CD4-positive, alpha-beta T cell treated with Interleukin-4 for 4 hours (primary cell): ENCODE data around the gene NFXL1.
A peak's percentile ranks its signal among the peaks of the same experiment; 100 is the strongest.

Source experiments
- DNase-seq: peaks from one replicate; pipeline ENCODE4 v3.0.0-alpha.2; 2020

NFXL1 gene

DNA sequence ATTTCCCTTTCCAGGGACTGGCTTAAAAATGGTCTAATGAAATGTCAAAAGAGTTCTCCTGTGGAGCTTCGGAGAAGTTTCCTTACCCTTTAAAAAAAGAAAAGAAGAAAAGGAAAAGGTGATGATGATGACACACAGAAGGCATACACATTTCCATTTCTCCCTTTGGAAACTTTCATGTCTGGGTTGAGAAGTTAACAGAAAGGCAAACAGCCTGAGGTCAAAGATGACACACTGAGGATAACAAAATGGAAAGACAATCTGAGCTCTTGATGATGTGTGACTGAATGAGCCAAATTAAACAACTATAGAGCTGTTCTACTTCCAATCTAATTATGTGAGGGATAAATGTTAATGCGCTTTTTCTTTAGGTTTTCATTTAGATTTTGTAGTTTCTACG lies 32.2 kb downstream of the NFXL1 start:
- DNase-seq, result no peak

DNA sequence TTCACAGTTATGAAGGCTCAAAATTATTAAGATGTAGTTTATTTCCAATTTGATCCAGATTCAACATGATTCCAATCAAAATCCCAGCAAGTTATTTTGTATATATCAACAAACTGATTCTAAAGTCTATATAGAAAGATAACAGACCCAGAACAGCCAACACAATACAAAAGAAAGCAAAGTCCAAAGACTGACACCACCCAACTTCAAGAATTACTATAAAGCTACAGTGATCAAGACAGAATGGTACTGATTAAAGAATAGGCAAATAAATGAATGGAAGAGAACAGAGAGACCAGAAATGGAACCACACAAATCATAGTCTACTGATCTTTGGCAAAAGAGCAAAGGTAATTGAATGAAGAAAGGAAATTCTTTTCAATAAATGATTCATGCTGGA lies 34.9 kb downstream of the NFXL1 start:
- DNase-seq, result no peak

DNA sequence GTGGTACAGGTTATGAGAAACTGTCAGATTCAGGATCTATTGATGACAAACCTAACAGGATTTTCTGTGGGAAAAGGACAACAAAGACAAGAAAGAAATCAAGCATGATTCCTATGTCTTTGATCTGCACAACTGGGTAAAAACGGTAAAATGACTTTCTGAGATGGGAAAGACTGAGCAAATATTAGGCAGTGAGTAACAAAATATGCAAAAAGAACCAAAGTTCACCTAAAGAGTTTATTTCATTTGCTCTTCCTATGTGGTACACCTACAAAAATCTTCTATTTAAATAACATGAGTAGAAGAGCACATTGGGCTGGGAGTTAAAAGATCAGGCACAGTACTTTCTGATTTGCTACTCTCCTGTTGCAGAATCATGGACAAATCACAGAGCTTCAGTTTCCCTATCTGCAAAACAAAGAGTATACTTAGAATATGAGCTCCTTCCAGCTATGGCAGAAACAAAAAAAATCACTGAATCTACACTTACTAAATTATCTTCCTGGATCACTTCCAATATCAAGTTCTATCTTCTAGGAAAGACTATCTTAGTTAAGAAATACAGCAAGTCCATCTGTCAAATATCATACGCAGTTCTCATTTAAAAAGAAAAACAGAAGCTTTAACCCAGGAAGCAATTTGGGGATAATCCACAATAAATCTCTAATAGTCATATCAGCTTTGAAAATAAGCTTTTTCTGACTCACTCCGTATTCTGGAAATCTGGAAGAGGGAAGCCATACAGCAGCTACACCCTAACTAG lies 37.4 kb downstream of the NFXL1 start:
- no peak for DNase-seq

DNA sequence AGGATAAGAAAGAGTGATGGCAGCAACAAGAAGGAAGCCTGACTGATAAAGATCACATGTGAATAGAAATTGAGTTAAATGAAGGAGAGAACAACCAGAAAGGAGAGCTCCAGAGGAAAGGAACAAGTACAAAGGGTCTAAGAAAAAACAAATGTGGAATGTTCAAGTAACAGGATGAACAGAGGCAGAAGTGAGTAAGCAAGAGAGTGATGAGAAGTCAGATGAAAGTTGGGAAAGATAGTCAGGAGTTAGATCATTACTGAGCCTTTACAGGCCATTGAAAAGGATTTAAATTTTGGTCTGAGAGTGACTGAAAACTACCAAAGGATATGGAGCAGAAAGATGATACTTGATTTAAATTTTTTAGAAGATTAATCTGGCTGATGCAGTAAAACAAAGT lies 38.1 kb downstream of the NFXL1 start:
- DNase-seq, result no peak

DNA sequence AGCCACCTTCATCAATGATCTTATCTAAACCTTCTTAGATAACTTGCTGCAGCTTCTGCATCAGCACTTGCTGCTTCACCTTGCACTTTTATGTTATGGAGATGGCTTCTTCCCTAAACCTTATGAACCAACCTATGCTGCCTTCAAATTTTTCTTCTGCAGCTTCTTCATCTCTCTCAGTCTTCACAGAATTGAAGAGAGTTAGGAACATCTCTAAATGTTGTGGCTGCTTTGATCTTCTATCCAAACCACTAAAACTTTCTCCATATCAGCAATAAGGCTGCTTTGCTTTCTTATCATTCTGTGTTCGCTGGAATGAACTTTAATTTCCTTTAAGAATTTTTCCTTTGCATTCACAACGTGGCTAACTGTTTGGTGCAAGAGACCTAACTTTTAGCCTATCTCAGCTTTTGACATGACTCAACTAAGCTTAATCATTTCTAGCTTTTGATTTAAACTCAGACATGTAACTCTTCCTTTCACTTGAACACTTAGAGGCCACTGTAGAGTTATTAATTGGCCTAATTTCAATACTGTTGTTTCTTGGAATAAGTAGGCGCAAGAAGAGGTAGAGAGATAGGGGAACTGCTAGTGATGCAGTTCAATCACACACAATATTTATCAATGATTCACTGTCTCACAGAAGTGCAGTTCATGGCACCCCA lies 40.4 kb downstream of the NFXL1 start:
- no peak for DNase-seq

DNA sequence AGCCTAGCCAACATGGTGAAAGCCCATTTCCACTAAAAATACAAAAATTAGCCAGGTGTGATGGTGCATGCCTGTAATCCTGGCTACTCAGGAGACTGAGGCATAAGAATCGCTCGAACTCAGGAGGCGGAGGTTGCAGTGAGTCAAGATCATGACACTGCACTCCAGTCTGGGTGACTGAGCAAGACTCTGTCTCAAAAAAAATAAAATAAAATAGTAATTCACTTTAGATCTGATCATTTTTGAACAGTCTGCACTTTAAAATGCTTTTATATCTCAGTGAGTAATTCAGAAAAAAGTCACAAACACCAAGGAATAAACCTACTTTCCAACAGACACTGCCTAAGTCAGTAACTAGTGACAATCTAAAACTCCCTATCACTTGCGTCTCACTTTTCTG lies 50.9 kb downstream of the NFXL1 start:
- no peak for DNase-seq

DNA sequence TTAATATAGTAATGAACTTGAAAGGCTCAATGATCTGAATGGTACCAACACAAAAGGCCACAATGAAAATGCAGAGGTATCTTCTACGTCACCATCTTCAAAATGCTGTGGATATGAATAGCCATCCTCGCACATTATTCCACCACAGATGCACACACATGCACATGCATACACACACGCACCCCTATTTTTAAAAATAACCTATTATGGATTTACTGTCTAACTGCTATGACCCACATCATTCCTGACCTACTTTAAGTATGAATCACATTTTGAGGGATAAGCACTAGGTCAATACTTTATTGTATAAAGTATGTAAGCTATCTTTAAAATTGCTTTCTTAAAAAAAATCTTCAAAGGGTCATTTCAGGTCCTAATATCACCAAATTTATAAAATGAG lies 52.1 kb downstream of the NFXL1 start:
- no peak for DNase-seq

DNA sequence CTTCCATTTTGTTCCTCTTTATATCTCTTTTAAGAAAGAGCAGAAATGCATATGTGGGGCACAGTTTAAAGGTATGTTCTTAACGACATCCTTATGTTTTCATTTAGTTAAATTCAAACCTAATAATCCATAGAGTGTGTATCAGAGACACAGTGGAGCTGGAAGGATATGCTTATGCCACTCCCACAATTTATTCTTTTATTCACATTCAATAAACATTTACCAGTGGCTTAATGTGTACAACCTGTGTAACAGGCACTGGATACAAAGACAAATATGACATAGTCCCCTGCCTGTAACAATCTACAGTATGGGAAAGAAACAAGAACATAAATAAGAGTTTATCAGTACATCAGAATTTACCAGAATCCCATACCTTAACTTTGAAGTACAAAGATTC lies 54.1 kb downstream of the NFXL1 start:
- no peak for DNase-seq

DNA sequence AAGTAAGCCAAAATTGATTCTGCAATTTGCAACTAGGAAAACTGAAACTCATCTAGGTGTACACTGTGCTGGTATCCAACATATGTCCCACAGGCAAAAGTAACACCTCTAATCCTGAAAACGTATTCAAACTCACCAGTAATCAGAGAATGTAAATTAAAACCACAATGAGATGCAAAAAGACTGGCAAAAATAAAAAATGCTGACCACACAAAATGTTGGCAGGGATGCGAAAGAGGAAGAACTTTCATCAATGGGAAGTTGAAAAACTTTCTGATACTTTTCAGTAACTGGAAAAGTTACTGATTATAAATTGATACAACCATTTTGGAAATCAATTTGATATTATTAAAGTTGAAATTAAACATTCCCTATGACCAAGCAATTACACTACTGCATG lies 56.4 kb downstream of the NFXL1 start:
- DNase-seq, result no peak

DNA sequence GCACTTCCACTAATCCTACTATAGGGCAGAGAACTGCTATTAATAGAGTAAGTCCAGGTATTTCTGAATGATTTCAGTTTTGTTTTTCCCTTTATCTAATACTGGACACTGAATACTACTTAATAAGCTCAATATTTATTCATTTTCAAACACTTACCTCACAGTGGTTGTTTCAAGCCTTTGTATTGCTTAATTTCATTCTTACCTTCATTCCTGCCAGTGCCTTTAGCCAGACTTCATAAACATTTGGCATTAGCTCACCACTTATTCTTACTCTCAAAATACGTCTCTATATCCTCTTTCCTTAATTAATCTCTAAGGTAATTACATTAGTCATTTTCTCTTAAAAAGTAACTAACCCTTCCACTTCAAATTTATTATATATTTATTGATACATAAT lies 57.7 kb downstream of the NFXL1 start:
- DNase-seq, result no peak

DNA sequence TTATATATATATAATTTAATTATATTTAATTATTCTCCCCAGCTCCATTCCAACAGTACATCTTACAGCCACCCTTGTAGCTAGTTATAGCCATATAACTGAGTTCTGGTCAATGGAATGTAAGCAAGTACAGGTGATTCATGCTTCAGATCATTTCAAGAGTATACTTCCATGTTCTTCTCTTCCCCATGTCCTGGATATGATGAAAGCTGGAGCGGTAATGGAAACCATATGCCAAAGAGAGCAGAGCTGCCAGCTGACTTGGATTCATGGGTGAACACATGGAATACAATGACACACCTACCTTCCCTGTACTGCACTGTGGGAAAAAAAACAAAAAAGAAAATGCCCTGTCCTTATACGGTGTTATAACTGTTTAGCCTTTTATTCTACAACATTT lies 59.0 kb downstream of the NFXL1 start:
- no peak for DNase-seq

DNA sequence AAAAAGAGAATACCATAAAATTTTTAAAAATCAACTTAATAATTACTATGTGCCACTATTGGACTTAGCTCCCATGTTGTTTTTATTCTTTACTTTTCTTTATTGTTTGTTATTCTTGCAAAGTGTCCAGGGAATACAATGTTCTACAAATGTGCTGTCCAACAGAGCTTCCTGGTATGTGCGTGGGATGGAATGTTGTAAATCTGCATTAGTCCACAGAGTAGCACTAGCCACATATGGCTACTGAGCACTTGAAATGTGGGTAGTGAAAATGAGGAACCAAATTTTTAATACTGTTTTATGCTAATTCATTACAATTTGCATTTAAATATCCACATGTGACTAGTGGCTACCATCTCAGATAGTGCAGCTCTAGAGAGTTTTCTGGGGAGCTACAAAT lies 62.2 kb downstream of the NFXL1 start:
- no peak for DNase-seq

DNA sequence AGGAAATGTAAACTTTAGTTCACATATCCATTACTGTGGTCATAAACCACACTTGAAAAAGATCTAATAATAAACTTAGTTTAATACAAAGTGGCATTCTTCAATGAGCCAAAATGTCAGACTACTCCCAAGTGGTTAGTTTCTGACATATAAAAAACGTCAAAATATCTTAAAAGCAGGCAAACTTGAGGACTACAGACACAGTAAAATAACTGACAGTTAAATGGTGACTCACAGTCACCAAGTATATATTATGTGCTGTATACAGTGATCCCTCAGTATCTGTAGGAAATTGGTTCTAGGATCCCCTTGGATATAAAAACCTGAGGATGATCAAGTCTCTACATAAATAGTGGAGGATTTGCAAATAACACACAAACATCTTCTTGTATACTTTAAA lies 64.9 kb downstream of the NFXL1 start:
- DNase-seq, result no peak

DNA sequence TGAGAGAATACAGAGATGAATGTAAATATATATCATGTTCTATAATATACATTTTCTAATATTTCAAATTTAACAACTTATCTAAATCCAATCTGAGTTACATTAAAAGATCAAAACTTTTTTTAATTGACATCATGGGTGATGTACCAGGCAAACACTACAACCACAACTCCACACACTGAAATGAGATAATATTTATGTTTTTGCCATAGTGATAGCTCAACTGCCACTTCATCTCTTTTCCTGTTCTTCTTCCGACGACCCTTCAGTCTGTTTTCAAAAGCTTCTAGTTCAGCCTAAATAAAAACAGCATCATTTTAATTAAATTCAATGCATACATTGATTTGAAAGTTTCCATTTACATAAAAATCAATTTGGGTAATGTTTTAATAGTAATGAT lies 66.3 kb downstream of the NFXL1 start:
- DNase-seq, result no peak

DNA sequence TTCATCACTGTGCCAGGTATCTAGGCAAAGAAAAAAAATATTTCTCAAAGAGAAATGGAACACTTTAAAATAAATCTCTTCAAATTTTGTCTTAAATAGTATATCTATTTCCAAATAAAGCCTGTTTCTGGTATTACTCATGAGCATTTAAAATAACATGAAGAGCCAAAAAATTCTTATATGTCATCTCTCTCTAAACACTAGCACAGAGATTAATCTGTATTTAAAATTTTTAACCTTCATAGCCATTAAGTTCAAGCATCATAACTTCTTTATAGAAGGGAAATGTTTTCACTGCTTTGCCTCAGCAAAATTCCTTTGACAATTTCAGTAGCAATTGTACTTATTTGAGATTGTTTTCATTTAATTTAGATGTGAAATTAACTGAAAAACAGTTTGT lies 71.4 kb downstream of the NFXL1 start:
- no peak for DNase-seq

DNA sequence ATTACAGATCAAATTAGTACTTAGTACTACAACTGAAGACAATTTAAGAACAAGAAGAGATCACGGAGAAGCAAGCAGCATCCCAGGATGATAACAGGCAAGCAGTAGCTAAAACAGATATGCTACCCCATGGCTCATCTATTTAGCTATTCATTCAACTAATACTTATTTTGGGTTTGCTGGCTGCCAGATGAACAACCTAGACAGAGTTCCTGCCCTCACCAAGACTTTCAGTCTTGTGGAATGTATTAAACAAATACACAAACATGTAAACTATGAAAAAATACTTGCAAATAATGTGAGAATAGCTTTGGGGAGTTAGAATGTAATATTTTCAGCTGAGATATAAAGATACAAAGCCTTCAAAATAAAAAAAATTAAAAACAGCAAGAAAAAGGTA lies 74.1 kb downstream of the NFXL1 start:
- no peak for DNase-seq

DNA sequence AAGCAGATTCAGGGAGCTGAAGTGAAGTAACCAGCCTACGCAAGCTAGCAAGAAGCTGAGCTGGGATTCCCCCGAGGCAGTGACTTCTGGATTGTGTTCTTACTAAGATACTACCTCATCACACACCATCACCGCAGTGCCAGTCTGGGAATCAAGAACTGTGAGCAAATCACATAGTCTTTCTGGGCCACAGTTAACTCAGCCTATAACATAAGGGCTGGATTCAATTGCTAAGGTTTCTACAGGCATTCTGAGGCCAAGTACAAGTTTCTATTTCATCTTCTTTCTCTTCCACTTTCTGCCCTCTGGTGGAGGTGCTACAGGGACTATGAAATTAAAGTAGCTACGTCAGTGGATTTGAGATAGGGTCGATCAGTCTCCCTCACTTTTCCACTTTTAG lies 75.1 kb downstream of the NFXL1 start:
- peak; percentile 18 for DNase-seq

DNA sequence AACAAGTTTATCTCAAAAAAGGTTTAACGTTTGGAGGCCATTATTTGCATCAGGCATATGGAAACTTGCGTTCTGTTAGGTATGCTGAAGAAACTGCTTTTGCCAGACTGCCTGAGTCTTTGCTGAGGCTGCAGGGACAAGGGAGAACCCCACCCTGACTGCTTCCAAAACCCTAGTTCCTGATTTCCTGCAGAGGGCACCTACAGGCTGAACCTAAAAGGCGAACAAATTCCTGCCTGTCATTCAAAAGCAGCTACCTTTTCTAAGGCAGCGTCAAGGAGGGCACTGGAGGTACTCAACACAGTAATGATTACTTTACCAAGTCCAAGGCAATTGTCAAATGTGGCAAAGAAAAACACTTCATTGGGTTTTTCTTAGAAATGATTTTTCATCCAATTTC lies 75.9 kb downstream of the NFXL1 start:
- DNase-seq, result no peak

DNA sequence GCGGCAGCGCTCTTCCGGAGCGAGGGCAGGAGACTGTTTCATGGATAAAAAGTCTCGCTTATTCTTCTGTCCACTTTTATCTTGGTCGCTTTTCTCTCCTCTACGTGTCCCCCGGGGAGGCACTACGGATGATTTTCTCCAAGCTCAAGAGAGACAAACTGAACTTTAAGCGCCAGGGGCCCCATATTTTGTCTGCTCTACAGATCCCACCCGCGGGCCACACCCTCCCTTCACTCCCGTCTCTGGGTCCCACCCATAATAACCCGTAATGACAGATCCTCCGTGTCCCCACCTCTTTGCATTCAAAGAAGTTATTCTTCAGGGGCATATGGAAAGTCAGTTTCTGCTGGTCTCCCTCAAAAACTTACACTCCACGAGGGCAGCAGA lies 76.5 kb downstream of the NFXL1 start, which contains the start of gene CORIN:
CORIN (minus strand) TSS at position 160 of the 387 bp plus-strand sequence; CDS start at position 42, 118 bp downstream.
- DNase-seq, result no peak

DNA sequence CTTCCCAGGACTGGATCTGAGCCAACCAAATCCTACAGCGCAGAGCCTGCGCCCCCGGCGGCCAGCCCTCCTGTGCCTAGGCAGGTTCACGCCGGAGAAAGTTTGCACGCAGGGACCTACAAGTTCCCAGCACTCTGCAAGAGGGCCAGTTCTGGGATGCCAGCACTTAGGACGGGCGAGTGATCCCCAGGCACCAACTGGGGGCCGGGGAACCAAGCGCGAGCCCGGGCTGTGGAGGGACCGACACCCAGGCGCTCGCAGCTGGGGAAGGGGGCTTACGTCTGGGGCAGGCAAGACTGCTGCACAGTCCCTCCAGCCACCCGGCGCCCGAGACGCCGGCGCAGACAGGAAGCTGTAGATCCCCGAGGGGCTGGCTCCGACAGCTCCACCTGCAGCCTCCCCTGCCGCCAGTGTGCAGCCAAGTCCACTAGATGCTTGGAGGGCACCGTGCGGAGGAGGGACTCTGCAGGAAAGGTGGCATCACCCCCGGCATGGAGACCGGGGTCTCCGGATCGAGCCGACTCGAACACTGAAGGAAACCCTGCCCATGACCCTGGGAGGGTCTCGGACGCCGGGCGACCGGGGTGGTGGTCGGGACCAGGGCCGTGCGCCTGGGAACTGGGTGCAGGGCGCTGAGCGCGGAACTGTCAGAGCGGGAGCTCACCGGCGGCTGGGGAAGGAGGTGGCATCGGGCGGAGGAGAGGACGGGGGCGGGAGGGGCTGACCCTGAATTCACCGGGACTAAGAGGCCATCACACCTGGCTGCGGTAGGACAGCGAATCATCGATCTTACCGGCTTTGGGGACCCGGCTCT lies 77.1 kb downstream of the NFXL1 start:
- peak; percentile 37 for DNase-seq

DNA sequence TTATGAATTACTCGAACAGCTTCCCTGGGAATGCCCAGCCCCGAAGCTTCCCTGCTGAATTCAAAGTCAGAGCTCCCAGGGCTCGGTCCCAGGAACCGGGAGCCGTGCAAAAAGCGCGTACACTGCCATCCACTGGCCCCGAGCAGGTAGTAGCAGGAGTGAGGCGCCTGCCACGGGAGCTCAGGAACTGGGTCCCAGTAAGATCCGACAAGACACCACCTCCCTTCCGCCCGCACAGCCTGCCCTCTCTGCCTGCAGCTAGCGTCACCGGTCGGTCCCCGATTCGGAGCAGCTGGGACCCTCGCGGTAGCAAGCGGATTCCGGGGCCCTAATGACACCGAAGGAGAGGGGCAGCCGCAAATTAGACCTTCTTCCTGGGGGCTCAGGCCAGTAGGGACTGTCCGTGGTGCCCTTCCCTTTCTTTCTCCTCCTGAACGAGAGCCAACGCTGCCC lies 77.7 kb downstream of the NFXL1 start:
- DNase-seq, result peak; percentile 42

DNA sequence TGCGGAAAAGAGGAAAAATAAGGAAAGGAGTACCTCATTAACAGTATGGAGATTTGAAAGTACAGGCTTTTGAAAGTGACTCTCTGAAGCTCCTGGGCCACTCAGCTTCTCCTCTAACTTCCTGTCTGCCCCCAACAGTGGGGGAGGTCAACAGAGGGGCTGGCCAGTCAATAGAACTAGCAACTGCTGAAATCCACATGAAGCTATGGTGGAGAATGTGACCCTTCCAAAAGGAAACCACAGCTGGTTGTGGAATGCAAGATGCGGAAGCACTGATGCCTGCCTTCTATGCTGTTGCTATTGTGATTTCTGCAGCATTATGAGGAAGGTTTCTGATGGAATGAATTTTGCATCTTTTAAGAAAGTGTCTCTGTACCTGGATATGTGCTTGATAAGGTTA lies 78.9 kb downstream of the NFXL1 start:
- DNase-seq, result no peak

DNA sequence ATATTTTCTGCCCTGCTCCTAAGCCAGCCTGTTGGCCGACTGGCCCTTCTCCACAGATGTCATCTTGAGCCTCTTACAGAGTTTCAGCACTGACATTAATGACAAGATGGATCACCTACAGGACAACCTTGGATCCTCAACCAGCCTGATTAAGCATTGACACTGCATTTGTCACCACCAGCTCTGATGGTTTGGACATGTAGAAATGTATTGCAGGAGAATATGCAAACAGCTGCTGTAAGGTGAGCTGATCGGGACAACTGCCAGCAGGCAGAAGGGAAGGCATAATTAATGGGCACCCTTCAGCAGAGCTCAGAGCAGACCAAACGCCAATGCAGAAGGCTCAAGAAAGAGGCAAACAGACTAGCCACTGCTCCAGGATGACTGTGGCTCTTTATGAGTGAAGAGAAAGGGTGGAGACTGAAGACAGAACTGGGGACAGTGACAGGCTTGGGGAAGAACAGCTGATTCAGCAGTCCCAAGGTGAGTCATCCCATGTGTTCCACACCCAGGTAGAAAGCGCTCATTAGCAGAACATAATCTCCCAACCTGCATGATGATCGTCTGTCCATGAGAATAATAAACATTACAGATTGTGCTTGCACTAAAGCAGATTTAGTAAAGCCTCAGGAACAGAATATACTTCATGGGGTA lies 83.2 kb downstream of the NFXL1 start:
- no peak for DNase-seq
